GM21737 (cell line): Measurements from ENCODE around the gene MTA3.
A peak's percentile ranks its signal among the peaks of the same experiment; 100 is the strongest.

ENCODE experiments used
- ATAC-seq: cut with Tn5 transposase; IDR thresholded peaks from one replicate; pipeline ENCODE4 v1.9.1; 2021; ENCODE audit warnings: mild to moderate bottlenecking, moderate library complexity; ENCODE audit not compliant: unreplicated experiment

The MTA3 gene

GRCh38 chr2:42658306-42658705 lies 89.9 kb downstream of the MTA3 start:
- no peak for ATAC-seq

GRCh38 chr2:42659609-42660008 lies 91.2 kb downstream of the MTA3 start:
- ATAC-seq = no peak

- ATAC-seq = peak; percentile 88
Measured at GRCh38 chr2:42663106-42663780, 94.8 kb downstream of the MTA3 start.

- peak; percentile 51 for ATAC-seq
Measured at GRCh38 chr2:42663828-42664227, 95.4 kb downstream of the MTA3 start.

- no peak for ATAC-seq
Measured at GRCh38 chr2:42673989-42674579, 105.7 kb downstream of the MTA3 start.

GRCh38 chr2:42675815-42676214 lies 107.4 kb downstream of the MTA3 start:
- ATAC-seq = no peak

GRCh38 chr2:42685303-42685702 lies 116.9 kb downstream of the MTA3 start:
- ATAC-seq = no peak

GRCh38 chr2:42693013-42693615 lies 124.7 kb downstream of the MTA3 start:
- no peak for ATAC-seq

- no peak for ATAC-seq
Measured at GRCh38 chr2:42693688-42694479, 125.5 kb downstream of the MTA3 start.

GRCh38 chr2:42696987-42697386 lies 128.6 kb downstream of the MTA3 start:
- ATAC-seq = no peak

- no peak for ATAC-seq
Measured at GRCh38 chr2:42698940-42699339, 130.5 kb downstream of the MTA3 start.

- no peak for ATAC-seq
Measured at GRCh38 chr2:42706836-42707235, 138.4 kb downstream of the MTA3 start.

GRCh38 chr2:42708179-42708578 lies 139.7 kb downstream of the MTA3 start:
- no peak for ATAC-seq

GRCh38 chr2:42711896-42712295 lies 143.5 kb downstream of the MTA3 start:
- ATAC-seq = no peak

GRCh38 chr2:42712934-42713333 lies 144.5 kb downstream of the MTA3 start:
- no peak for ATAC-seq

- ATAC-seq = no peak
Measured at GRCh38 chr2:42713920-42714319, 145.5 kb downstream of the MTA3 start.

GRCh38 chr2:42714686-42715085 lies 146.3 kb downstream of the MTA3 start:
- no peak for ATAC-seq

- ATAC-seq = no peak
Measured at GRCh38 chr2:42721898-42722297, 153.5 kb downstream of the MTA3 start.

GRCh38 chr2:42722320-42723190 lies 154.1 kb downstream of the MTA3 start:
- peak; percentile 96 for ATAC-seq

GRCh38 chr2:42723465-42723864 lies 155.0 kb downstream of the MTA3 start:
- no peak for ATAC-seq

GRCh38 chr2:42724886-42725285 lies 156.5 kb downstream of the MTA3 start:
- no peak for ATAC-seq
